Cardiac muscle cell (in vitro differentiated cells and primary cell): Measurements from ENCODE around the gene MMP11. TPM values are rescaled to one million over a fixed set of nuclear protein-coding genes. Genes with fewer than 3 reads are reported as not detected.

ENCODE experiments used
- DNase-seq, 2 donors: peaks; one replicate each; pipeline versions ENCODE4 v3.0.0 to v3.0.0-alpha.2; 2010 to 2017; ENCODE audit warnings: low read depth in 1 of 2, low spot score in 1 of 2
- H3K27ac ChIP-seq: fragments of 200-600 bp; sonication (generic); 2 replicates; pipeline ENCODE4 v1.5.1; 2016
- H3K27me3 ChIP-seq: fragments of 200-600 bp; sonication (generic); 2 replicates; pipeline ENCODE4 v1.6.0; 2016; ENCODE audit warnings: control low read depth
- H3K36me3 ChIP-seq: fragments of 200-600 bp; sonication (generic); 2 replicates; pipeline ENCODE4 v1.5.1; 2016; ENCODE audit warnings: control low read depth
- H3K4me1 ChIP-seq: fragments of 200-600 bp; sonication (generic); 2 replicates; pipeline ENCODE4 v1.8.1; 2017; ENCODE audit warnings: low read depth, mild to moderate bottlenecking, mixed run types
- H3K4me3 ChIP-seq: fragments of 200-600 bp; sonication (generic); 2 replicates; pipeline ENCODE4 v1.5.1; 2016; ENCODE audit warnings: mild to moderate bottlenecking
- H3K9me3 ChIP-seq: fragments of 200-600 bp; sonication (generic); 2 replicates; pipeline ENCODE4 v1.5.1; 2017; ENCODE audit warnings: low read depth, mild to moderate bottlenecking, control low read depth
- polyA plus RNA-seq: library from polyadenylated mRNA; unstranded; fragments of >200 nt; fragmentation: Nextera tagmentation; extraction: Ambion mirVana; gene quantifications from 2 replicates; pipeline ENCODE4 v1.2.1, GENCODE V29; 2016
- total RNA-seq: library from RNA; depleted of rRNA; stranded (reverse); fragments of >200 nt; gene quantifications from 2 replicates; pipeline ENCODE4 v1.2.3, GENCODE V29; 2016
- TF ChIP-seq, protein P1 (sequence below): IDR thresholded peaks from 2 replicates; pipeline ENCODE4 v1.5.1; 2012; ENCODE audit warnings: low read depth, mild to moderate bottlenecking, low read length

MMP11 gene
- total and polyA plus RNA-seq, 2 experiments from 2014 or later: 39.0 to 71.2 TPM

DNA sequence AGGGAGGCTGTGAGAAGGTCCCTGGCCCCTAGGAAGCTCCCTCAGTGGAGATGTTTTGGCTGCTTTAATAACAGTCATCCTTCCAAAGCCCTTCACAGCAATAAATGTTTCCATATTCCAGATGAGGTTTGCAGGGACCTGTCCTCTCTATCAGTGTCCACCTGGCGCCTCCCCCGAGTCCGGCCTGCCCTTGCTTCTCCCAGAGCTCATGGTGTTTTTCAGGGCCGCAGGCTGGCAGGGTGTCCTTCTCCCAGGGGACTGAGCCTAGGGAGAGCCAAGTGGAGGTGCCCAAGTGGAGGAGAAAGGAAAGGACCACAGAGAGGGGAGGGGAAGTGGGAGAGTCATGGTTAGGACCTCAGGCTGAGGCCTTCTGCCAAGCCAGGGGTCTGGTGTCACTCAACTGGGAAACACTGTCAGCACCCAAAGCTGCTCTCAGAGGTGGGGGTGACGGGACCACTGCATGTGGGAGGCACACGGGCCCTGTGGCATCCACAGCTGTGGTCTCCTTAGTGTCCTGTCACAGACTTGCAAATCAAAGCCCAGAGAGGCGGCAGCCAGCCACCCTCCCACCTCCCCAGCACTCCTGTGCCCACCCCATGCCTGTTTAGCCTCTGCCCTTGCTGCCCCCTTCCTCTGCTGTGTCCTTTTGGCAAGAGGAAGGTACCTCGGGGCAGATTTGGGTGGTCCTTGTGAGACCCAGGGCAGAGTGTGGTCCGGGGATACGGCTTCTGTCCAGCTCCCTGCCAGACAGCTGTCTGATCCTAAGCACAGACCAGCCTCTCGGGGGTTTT, 59.8 kb downstream of the MMP11 start:
- peaks cover 22% of the 10 kb centered on the region for H3K4me1 ChIP-seq
- DNase-seq: no peak
- H3K27me3 ChIP-seq: no peaks in the 10 kb centered on the region
- TF ChIP-seq, protein P1, sequence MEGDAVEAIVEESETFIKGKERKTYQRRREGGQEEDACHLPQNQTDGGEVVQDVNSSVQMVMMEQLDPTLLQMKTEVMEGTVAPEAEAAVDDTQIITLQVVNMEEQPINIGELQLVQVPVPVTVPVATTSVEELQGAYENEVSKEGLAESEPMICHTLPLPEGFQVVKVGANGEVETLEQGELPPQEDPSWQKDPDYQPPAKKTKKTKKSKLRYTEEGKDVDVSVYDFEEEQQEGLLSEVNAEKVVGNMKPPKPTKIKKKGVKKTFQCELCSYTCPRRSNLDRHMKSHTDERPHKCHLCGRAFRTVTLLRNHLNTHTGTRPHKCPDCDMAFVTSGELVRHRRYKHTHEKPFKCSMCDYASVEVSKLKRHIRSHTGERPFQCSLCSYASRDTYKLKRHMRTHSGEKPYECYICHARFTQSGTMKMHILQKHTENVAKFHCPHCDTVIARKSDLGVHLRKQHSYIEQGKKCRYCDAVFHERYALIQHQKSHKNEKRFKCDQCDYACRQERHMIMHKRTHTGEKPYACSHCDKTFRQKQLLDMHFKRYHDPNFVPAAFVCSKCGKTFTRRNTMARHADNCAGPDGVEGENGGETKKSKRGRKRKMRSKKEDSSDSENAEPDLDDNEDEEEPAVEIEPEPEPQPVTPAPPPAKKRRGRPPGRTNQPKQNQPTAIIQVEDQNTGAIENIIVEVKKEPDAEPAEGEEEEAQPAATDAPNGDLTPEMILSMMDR: no peak
- H3K36me3 ChIP-seq: peaks cover 9% of the 10 kb centered on the region
- H3K27ac ChIP-seq: peak overlapping the region; percentile 66
- H3K9me3 ChIP-seq: no peaks in the 10 kb centered on the region
- no peak overlapping the region for H3K4me3 ChIP-seq

DNA sequence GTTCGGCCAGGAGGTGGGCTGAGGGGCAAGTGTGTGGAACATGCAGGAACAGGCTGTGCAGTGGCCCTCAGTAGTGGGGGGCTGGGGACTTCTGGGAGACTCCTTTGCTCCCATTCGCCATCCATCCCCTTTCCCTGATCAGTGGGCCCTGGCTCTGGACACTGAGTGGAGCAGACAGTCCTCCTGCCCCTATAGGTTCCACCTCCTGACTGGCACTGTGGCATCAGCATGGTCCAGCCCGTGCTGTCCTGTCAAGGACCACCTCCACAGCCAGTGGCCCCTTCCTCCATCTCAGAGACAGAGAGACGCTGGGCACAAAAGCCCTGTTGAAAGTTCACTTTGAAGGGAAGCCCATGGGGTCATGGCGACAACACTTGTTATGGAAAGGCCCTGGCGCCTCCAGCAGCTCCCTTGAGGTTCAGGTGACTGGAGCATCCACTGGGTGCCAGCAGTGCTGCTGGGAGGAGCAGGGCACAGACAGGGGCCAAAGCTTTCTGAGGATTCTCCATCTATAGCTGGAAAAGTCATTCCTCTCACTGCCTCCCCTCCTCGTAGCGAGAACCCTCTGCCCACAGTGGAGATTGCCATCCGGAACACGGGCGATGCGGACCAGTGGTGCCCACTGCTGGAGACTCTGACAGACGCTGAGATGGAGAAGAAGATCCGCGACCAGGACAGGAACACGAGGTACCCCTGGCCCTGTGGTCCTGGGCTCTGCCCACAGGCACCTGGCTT, 60.5 kb downstream of the MMP11 start:
- Histone ChIP-seq H3K4me3 (no peak overlapping the region), H3K9me3 (no peaks in the 10 kb centered on the region), H3K4me1 (peaks cover 24% of the 10 kb centered on the region), H3K27me3 (no peaks in the 10 kb centered on the region), H3K27ac (peak overlapping the region; percentile 66), H3K36me3 (peaks cover 9% of the 10 kb centered on the region)
- no peak for DNase-seq
- TF ChIP-seq, protein P1: no peak

Other genes with a start within 250 kb of the MMP11 start
- not detected in 2 replicates for gene IGLL1, start 192.6 kb upstream of the MMP11 start, total RNA-seq
- not detected in 2 replicates for gene IGLL1, start 192.6 kb upstream of the MMP11 start, polyA plus RNA-seq
- gene DRICH1, start 140.5 kb upstream of the MMP11 start, total RNA-seq: not detected in 2 replicates
- gene DRICH1, start 140.5 kb upstream of the MMP11 start, polyA plus RNA-seq: not detected in 2 replicates
- gene RGL4, start 81.8 kb upstream of the MMP11 start, total RNA-seq: not detected in 2 replicates
- gene RGL4, start 81.8 kb upstream of the MMP11 start, polyA plus RNA-seq: 1.0 and 1.5 TPM in 2 replicates
- gene ZNF70, start 21.7 kb upstream of the MMP11 start, total RNA-seq: 6.4 and 8.4 TPM in 2 replicates
- gene ZNF70, start 21.7 kb upstream of the MMP11 start, polyA plus RNA-seq: 2.3 TPM in 2 replicates
- 1.1 and 2.5 TPM in 2 replicates for gene VPREB3, start 18.4 kb upstream of the MMP11 start, total RNA-seq
- gene VPREB3, start 18.4 kb upstream of the MMP11 start, polyA plus RNA-seq: 3.2 and 3.5 TPM in 2 replicates
- gene C22orf15, start 9.9 kb upstream of the MMP11 start, total RNA-seq: 0.07 TPM in 1 of 2 replicates, not detected in the other
- 0.27 and 0.91 TPM in 2 replicates for gene C22orf15, start 9.9 kb upstream of the MMP11 start, polyA plus RNA-seq
- gene CHCHD10, start 4.9 kb upstream of the MMP11 start, total RNA-seq: 77.5 and 216 TPM in 2 replicates
- gene CHCHD10, start 4.9 kb upstream of the MMP11 start, polyA plus RNA-seq: 274 and 324 TPM in 2 replicates
- 147 and 162 TPM in 2 replicates for gene SMARCB1, start 14.1 kb downstream of the MMP11 start, total RNA-seq
- 170 and 175 TPM in 2 replicates for gene SMARCB1, start 14.1 kb downstream of the MMP11 start, polyA plus RNA-seq
- gene DERL3, start 66.2 kb downstream of the MMP11 start, total RNA-seq: 18.0 and 46.9 TPM in 2 replicates
- gene DERL3, start 66.2 kb downstream of the MMP11 start, polyA plus RNA-seq: 28.9 and 55.3 TPM in 2 replicates
- 27.3 and 28.5 TPM in 2 replicates for gene SLC2A11, start 85.0 kb downstream of the MMP11 start, total RNA-seq
- gene SLC2A11, start 85.0 kb downstream of the MMP11 start, polyA plus RNA-seq: 34.2 and 37.9 TPM in 2 replicates
- 855 and 1,357 TPM in 2 replicates for gene MIF, start 121.5 kb downstream of the MMP11 start, total RNA-seq
- gene MIF, start 121.5 kb downstream of the MMP11 start, polyA plus RNA-seq: 4,717 and 4,854 TPM in 2 replicates
- 16.9 and 25.9 TPM in 2 replicates for gene GSTT2B, start 188.3 kb downstream of the MMP11 start, total RNA-seq
- 28.8 and 42.8 TPM in 2 replicates for gene GSTT2B, start 188.3 kb downstream of the MMP11 start, polyA plus RNA-seq
- 3.5 and 6.6 TPM in 2 replicates for gene DDTL, start 194.0 kb downstream of the MMP11 start, total RNA-seq
- gene DDTL, start 194.0 kb downstream of the MMP11 start, polyA plus RNA-seq: 11.9 and 13.8 TPM in 2 replicates
- gene DDT, start 201.6 kb downstream of the MMP11 start, total RNA-seq: 115 and 309 TPM in 2 replicates
- gene DDT, start 201.6 kb downstream of the MMP11 start, polyA plus RNA-seq: 179 and 244 TPM in 2 replicates
- 1.2 and 5.2 TPM in 2 replicates for gene GSTT2, start 207.3 kb downstream of the MMP11 start, total RNA-seq
- gene GSTT2, start 207.3 kb downstream of the MMP11 start, polyA plus RNA-seq: 5.0 and 5.1 TPM in 2 replicates
- gene GSTT4, start 232.6 kb downstream of the MMP11 start, total RNA-seq: not detected in 2 replicates
- gene GSTT4, start 232.6 kb downstream of the MMP11 start, polyA plus RNA-seq: not detected in 2 replicates
- gene CABIN1, start 238.5 kb downstream of the MMP11 start, total RNA-seq: 115 and 124 TPM in 2 replicates
- gene CABIN1, start 238.5 kb downstream of the MMP11 start, polyA plus RNA-seq: 33.9 and 42.5 TPM in 2 replicates